Naive B cell (primary cell): Measurements from ENCODE around the gene DNAJB4. TPM values are rescaled to one million over a fixed set of nuclear protein-coding genes. Genes with fewer than 3 reads are reported as not detected.

Experiments used
- polyA plus RNA-seq, 6 donors: library from polyadenylated mRNA; unstranded; fragments of 300-500 nt; fragmentation: Illumina TruSeq; gene quantifications; one replicate each; pipeline ENCODE4 v1.2.3, GENCODE V29; 2021; ENCODE audit warnings: low read depth in 6 of 6

Gene DNAJB4
- polyA plus RNA-seq, 6 donors from 2014 or later = 5.0 to 9.8 (median 6.5) TPM

Other genes with a start within 250 kb of the DNAJB4 start
- 10 to 100 TPM; 31.1 to 43.1 (median 37.6) TPM for gene USP33, start 245.1 kb upstream of the DNAJB4 start, polyA plus RNA-seq
- 10 to 100 TPM in 5 of 6 donors, 1 to 10 TPM in 1; 7.4 to 15.3 (median 13.0) TPM for gene MIGA1, start 225.3 kb upstream of the DNAJB4 start, polyA plus RNA-seq
- gene NEXN, start 116.3 kb upstream of the DNAJB4 start, polyA plus RNA-seq = 1 to 10 TPM; 1.3 to 3.7 (median 2.2) TPM
- gene FUBP1, start 25.9 kb upstream of the DNAJB4 start, polyA plus RNA-seq = 10 to 100 TPM; 19.8 to 58.4 (median 45.8) TPM
- gene GIPC2, start 41.0 kb downstream of the DNAJB4 start, polyA plus RNA-seq = not detected